ENCODE results near the gene SDK1.

SDK1 gene

DNA sequence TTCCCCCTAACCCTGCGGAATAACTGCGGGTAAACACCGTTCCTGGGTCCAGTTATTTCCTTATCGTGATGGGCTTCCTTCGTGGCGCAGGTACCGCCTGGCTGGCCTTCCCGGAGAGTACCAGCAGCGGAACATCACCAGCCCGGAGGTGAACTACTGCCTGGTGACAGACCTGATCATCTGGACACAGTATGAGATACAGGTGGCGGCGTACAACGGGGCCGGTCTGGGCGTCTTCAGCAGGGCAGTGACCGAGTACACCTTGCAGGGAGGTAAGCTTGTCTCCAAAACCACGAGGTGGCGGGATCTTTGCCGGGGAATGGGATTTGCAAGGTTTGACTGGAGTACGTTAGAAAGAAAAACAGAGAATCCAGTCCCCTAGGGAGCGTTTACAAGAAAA lies 716.0 kb downstream of the SDK1 start:
- DNase-seq (ENCODE audit: low read depth) = no peak

DNA sequence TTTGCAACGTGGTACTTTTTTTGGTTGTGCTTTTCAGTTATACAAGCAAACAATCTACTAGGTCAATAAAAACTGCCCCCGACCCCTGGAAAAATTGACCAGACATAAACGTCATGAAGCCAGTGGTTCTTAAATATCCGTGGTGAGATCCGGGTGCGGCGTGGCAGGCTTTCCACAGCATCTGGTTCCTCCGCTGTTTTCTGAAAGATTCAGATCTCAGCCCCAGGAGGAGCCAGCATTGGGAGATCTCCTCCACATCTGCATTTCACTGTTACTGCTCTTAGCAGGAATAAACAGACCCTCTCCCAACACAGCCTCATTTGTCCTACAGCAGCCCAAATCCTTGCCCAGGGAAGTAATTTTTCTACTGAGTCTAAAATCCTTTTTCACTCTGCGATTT lies 716.7 kb downstream of the SDK1 start:
- DNase-seq (ENCODE audit: low read depth) = no peak

DNA sequence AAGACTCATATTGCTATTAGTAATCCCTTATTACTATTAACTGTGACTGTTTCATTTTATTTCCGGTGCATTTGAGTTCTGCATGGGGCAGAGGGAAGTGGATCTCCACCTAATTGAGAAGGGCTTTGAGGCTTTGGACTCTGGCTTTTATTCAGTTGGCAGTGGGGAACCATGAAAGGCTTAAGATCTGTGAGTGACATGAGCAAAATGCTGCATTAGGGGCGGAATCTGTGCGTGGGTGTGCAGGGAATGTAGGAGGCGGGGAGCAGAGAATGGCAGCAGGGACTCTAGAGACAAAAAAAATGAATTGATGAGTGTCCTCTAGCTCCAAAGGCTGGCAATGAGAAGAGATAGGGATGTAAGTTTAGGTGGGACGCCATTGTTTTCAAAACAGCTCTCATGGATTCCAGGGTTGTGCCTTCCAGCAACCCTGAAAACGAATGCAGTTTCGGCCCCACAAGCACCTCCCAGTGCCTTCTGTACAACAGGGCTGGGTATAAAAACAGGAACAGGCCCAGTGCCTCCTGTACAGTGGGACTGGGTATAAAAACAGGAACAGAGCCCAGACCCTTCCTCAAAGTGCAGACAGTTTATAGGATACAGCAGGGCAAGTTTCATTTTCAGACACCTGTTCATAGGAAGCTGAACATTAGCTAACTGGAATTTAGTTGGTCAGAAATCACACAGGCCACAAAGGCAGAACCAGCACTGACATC lies 717.7 kb downstream of the SDK1 start:
- DNase-seq (ENCODE audit: low read depth) = no peak

DNA sequence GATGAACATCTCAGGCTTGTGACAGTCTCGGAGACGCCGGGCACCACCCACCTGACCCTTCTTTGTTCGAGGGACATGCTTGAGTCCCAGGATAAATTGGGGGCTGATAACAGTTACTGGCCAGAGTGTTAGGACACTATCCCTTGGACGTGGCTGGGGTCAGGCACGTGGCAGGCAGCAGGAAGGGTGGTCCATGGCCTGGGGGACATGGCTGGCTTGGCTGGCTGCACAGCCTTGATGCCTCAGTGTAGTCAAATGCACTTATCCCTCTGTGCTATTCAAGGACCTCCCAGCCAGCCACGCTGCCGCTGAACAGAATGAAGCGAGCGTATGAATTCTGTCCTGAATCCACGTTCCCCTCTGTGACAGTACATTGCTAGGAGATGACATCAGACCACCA lies 719.0 kb downstream of the SDK1 start:
- no peak for DNase-seq (ENCODE audit: low read depth)

DNA sequence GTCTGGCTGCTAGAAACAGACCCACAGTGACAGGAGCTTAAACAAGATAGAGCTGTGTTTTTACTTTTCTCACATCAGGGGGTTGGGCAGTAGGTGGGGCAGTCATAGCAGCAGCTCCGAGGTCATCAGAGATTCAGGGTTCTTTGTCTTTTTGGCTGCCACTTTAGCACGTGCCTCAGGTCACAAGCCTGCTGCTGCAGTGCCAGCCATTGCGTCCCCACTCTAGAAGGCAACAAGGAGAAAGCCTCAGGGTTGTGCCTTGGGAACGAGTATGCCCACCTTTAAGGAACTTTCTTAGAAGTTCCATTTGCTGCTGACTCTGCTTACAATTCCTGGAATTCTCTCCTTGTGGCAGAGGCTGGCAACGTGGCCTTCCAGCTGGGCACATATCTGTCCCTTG lies 720.4 kb downstream of the SDK1 start:
- no peak for DNase-seq (ENCODE audit: low read depth)

DNA sequence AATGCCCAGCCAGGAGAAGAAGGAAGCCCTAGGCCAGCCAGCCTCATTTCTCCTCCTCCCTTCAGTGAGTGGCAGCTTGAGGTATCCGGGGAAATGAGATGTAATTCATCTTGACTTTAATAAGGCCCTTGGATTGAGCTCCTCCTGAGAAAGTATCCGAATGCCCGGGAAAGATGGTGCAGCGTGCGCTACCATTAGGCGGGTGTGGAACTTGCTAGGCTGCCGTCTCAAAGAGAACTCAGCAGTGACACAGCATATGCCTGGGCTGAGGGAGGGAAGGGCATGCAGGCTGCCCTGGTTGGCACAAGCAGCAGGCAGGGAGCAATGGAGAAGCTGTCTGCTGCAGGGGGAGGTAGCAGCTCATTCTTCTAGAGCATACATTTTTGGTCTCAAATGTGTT lies 721.2 kb downstream of the SDK1 start:
- DNase-seq (ENCODE audit: low read depth) = no peak

DNA sequence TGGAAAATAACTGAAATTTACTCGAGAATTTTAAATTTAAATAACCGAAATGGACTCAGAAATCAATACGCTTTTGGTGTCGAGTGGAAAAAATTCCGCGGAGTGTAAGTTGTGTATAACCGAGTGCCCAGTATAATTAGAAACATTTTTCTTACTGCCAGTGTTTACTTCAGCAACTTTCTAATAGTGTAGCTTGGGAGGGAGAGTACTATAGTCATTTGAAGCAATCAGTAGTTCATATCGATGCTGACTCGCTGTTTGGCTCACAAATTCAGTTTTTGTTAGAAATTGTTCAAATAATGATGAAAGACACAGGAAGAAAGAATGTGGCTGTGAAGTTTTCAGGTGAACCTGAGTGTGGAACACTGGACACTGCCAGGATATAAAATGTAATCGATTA lies 722.5 kb downstream of the SDK1 start:
- DNase-seq (ENCODE audit: low read depth) = no peak

DNA sequence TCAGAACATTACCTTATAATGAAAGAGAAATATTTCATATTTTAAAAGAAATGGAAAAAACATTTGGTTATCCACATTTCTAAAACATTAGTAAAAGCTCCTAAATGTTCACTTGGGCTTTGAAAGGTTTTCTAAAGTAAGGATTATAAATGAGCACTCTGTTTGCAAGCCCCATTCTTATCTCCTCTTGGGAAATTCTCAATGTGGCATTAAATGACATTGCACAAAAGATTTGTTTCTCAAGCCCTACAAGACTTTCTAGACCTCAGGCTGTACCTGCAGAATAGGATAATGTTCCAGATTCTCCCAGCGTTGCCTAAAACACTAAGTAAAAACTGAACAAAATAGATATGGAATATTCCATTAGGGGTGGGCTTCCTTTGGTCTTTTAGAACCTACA lies 723.1 kb downstream of the SDK1 start:
- DNase-seq (ENCODE audit: low read depth) = no peak

DNA sequence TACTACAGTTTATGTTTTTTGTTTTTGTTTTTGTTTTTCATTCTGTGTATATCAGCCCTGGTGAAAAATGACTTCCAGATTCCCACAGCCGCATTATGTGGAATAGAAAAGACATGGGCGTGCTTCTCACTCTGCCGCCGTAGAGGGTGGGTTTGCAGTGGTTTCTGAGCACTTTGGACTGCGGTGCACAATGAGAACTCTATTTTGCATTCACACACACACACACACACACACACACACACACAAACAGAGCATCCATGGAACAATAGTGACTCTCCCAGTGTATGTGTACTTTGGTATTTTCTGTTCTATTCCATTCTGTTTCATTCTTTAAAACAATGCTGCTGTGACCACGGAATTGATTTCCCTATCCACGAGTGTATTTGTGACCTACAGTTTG lies 723.8 kb downstream of the SDK1 start:
- DNase-seq (ENCODE audit: low read depth) = no peak

DNA sequence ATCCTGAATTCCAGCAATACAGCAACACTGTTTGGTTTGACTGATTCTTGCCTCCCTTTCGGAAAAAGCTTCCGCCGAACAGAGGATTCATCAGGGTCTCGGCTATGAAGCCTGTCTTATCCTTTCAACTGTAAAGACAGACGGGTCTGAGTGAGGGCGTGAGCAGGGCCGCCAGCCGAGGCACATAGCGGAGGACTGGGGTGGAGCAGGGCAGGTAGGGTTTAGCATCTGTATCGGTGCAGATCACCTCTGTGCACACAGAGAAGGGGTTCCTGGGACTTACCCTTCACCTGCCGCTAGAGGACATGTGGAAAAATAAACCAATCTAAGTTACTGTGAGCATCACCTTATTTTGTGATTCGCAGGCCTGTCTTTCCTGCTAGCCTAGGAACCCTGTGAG lies 724.2 kb downstream of the SDK1 start:
- no peak for DNase-seq (ENCODE audit: low read depth)

DNA sequence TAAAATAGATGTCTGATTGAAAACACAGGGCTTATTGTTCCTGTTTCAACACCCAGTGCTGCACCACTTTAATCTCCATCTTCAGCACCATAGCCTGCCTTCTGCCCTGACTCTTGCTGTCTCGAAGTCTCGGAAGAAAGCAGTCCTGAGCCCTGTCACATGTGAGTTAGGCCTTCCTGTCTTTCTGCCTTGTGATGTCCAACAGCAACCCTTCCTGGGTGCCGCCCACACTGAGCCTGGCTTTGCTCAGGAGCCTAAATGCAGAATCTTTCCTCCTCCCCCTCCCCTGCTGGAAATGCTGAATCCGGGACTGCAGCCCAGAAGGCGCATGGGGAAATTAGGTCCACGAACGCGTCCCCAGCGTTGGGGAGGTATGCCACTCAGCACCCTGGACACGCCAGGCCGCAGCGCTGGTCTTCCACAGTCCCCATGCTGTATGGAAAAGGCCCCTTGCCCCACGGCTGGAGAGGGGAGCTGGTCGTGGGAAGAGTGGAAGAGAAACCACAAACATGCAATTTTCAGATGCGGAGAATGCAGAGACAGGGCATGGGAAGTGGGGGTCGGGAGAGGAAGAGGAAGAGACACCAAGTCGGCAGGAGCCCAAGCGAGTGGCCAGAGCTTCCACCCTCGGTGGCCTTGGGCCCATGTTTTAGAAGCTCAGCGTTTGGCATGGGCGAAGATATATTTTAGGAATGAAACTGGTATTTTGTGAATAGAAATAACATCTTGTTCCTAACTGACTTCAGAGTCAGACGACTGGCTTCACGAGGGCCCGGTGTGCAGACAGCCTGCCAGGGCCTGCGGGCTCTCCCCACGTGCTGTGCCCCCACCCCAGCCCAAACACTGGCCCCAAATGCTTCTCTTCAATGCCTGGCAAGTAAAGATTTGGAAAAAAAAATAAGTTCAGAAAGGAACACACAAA lies 724.9 kb downstream of the SDK1 start:
- DNase-seq (ENCODE audit: low read depth) = no peak

DNA sequence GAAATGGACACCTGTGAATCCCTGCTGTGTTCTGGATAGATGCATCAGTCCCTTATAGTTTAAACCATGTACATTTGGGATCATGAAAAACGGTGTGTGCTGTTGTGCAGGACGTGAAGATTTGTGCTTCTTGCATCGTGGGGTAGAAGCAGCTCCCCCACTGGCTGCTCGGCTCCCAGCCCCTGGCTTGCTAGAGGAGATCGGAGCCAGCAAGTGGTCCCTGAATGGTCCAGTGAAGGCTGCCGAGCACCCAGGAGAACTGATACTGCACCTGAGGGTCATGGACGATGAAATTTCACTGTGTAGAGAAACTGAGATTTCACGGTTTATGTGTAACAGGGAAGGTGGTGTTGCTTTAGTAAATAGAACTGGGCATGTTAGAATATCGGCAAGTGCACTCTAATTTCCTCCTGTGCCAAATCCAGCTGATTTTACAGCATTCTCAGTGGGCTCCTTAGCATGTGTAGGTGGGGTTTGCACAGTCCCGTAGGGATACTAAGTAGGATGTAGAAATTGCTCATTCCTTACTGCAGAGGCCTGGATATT lies 726.0 kb downstream of the SDK1 start:
- DNase-seq (ENCODE audit: low read depth) = no peak

DNA sequence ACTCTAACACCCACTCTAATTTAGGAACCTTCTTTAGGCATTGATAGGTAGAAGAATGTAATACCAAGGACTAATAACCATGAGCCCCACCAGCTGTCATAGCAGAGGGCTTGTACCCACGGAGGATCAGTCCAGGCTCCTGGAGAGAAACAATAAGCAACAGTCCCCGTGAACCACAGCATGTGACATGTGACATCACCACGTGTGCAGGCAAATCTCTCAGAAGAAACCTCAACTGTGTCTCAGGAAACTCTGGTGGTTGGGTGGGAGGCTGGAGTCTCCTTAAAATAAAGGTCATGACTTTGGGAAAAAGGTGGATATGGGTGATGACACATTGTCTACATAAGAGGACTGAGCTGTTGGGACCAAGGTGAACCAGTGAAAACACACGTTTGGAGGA lies 727.2 kb downstream of the SDK1 start:
- DNase-seq (ENCODE audit: low read depth) = no peak

DNA sequence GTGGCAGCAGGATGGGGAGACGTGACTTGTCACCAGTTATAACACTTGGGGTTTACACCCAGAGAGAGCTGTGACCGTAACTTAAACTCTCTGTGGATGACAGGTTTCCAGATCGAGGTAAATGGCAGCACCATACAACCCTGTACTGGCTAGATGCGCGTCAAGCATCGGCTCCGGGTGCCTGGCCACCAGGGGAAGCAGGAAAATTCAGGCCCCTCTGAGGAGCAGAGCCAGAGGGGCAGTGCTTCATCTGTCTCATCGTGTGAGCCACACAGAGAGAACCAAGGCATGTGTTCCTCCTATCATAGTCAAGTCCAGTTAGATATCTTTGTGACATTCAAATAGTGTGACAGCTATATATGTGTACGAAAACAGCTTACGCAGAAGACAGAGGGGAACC lies 728.9 kb downstream of the SDK1 start:
- no peak for DNase-seq (ENCODE audit: low read depth)

DNA sequence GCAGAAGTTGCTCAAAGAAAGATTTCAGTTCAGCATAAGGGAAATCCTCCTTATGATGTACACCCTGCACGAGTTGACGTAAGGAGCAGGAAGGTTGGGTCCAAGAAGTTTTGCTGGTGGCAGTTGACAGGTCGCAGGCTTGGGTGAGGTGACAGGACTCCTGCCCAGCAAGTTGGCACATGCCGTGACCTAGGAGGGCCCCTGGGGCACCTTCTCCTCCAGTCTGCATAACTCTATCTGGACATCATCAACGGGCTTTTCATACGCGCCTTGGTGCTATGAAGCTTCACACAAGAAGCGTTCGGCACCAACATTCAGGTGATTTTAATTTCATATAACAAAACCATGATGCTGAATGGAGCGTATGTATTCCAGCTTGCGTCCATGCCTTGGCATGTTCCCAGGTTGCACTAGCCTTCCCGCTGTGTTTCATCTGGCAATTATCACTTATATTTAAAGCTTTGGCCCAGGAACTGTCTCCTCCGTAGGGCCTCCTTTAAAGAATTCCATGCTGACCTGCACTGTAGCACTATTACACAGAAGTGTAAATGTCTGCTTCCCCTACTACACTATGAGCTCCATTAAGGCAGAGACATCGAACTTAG lies 729.4 kb downstream of the SDK1 start:
- no peak for DNase-seq (ENCODE audit: low read depth)

DNA sequence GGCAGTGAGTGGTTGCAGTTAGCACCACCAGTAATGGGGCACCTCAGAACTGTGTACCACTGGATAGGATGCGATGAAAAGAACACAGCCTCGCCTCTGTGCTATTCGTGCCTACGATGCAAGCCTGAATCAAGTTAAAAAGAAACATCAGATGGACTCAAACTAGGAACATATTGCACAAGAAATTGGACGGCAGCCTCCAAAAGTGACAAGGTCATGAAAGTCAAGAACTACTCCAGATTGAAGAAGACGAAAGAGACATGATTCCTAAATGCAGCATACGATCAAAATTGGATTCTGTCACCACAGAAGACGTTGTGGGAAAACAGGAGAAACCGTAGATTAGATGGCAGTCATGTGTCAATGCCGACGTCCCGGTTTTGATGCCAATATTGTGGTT lies 732.9 kb downstream of the SDK1 start:
- no peak for DNase-seq (ENCODE audit: low read depth)

DNA sequence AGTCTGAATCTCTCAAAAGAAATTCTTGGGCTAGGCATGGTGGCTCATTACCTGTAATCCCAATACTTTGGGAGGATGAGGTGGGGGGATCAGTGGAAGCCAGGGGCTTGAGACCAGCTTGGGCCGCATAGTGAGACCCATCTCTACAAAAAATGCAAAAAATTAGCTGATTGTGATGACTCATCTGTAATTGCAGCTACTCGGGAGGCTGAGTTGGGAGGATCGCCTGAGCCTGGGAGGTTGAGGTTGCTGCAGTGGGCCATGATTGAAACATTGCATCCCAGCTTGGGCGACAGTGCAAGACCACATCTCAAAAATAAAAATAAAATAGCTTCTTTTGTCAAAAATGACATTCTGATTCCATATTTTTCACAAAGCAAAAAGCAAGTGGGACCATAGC lies 736.3 kb downstream of the SDK1 start:
- DNase-seq (ENCODE audit: low read depth) = no peak

DNA sequence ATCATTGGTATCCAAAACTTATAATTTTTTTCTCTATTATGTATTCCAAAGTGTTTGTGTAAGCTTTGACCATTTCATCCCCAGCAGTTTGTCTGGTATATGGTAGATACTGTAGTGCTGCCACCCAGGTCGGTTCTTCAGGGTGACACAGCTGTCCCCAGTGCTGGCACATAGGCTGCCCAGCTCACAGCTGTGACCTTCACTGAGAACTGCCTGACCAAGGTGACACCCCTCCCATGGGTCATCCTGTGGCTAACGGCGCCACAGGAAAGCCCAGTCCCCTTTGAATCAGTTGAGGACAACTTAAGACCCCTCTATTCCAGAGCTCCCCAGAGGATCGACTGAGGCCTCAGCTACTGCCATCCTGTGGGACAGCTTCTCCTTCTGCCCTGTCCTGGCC lies 736.8 kb downstream of the SDK1 start:
- DNase-seq (ENCODE audit: low read depth) = no peak

DNA sequence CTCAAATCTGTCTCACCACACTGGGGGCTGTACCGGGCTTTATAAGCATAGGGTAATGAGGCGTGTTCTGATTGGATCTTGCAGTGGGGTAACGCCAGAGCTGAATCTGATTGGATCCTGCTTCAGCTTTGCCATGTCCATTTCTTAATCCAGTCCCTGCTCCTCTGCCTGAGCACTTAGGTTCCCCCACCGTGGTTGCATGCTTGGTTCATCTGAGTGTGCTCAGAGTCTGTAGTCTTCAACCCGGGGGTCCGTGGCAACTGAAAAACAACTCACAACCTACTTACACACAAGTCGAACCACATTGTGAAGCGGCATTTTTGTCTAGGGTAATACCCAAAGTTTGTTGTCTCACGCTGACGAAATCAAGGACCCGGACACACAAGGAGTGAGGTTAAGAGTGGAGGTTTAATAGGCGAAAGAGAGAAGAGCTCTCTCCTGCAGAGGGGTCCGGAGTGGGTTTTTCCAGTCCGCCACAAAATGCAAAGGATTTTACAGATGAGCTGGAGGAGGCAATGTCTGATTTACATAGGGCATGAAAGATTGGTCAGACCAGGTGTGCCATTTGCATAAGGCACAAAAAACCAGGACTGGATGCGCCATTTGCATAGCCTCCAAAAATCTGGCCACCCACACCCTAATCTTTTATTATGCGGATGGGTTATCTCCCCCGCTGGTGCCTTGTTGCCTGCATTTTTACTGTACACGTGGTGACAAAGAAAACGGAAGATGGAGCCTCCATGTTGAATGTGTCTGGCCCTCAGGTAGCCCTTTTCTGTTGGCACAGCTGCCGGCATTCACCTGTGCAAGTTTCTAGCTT lies 739.3 kb downstream of the SDK1 start:
- no peak for DNase-seq (ENCODE audit: low read depth)

DNA sequence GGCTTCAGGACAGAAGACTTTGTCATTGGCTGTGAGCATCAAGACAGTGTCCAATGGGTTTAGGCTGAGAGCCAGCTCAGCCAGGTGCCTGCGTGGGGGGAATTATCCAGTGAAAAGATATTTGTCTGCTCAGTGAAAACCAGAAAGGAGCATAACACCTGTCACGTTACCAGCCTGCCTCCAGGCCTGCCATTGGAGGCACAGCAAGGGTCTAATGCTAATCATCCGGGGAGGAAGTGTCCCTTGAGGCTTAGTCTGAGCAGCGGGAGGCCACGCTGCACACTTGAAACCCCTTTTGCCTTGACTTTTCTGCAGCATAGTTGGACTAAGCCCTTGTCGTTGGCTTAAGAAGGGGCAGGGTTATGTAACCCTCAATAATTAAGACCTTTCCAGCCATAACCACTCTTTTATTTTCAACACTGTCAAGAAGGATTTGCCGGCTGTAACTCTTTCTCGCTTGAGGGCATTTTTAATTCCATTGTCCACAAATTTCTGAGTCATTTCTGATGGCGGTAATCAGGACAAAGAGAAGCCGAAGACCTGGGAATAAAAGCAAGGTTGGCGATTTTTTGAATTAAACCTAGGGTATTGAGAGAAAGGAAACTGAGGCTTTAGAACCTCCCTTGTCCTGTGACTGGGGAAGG lies 741.5 kb downstream of the SDK1 start:
- no peak for DNase-seq (ENCODE audit: low read depth)

DNA sequence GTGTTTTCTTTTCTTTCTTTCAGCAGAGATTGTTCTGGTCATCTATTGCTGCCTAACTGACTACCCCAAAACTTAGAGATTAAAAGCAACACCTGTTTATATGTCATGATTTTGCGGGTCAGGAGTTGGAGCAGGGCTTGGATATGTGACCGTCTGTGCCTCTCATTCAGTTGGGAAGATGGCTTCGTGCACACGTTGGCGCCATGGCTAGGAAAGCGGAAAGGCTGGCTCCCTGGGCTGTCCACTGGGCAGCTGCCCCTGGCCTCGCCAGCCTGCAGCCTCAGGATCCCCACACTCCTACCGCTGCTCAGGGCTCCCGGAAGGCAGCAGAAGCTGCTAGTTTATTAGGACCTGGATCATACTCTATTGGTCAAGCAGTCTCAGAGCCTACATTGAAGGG lies 742.9 kb downstream of the SDK1 start:
- no peak for DNase-seq (ENCODE audit: low read depth)

DNA sequence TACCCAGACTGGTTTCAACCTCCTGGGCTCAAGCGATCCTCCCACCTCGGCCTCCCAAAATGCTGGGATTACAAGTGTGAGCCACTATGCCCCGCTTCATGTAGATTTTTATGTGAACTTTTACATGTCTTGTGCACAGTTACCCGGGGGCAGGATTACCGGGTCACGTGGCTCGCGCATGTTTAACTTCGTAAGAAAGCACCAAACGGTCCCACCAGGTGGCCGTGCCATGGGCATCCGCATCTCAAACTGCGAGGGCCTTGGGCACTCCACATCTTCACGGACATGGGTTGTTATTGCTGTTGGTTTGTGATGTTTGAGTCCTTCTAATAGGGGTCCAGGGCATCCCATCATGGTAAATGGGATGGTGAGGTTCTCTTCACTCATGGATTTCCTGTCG lies 744.4 kb downstream of the SDK1 start:
- no peak for DNase-seq (ENCODE audit: low read depth)

Measured in activated T-cell treated with anti-CD3 and anti-CD28 coated beads for 48 hours (primary cell).